D721Med (cell line): ENCODE data around the gene TMC7.

Source experiments
- DNase-seq: peaks from one replicate; pipeline ENCODE4 v3.0.0; 2011; ENCODE audit warnings: low spot score; ENCODE audit not compliant: insufficient read length
- FAIRE-seq: peaks from 2 replicates; lab custom pipeline; 2011; peaks lifted over from hg19 to GRCh38; lab: Jason Lieb, UNC
- CTCF ChIP-seq: IDR thresholded peaks from 2 replicates; pipeline ENCODE4 v1.5.1; 2012; ENCODE audit warnings: mild to moderate bottlenecking, control low read depth; ENCODE audit not compliant: insufficient read depth; ENCODE audit errors: missing control alignments

TMC7 gene

GRCh38 chr16:19110537-19111360 is 127.0 kb downstream of the TMC7 start:
- no peak for TF ChIP-seq CTCF
- no peak for DNase-seq
- FAIRE-seq = no peak

GRCh38 chr16:19112099-19112407 is 128.3 kb downstream of the TMC7 start:
- no peak for FAIRE-seq
- DNase-seq = no peak
- no peak for TF ChIP-seq CTCF
